HG03457 (cell line): ENCODE measurements around the gene CKLF.

Experiments
- ATAC-seq: cut with Tn5 transposase; IDR thresholded peaks from one replicate; pipeline ENCODE4 v1.9.1; 2021; ENCODE audit warnings: moderate number of reproducible peaks; ENCODE audit not compliant: unreplicated experiment

The CKLF gene

GRCh38 chr16:66541388-66542355, 10.7 kb upstream of the CKLF start:
- no peak for ATAC-seq

- no peak for ATAC-seq
Observed at GRCh38 chr16:66542396-66542795, 10.0 kb upstream of the CKLF start.

- ATAC-seq = no peak
Observed at GRCh38 chr16:66543541-66543940, 8.8 kb upstream of the CKLF start.

- ATAC-seq = no peak
Observed at GRCh38 chr16:66544016-66544757, 8.2 kb upstream of the CKLF start.

- no peak for ATAC-seq
Observed at GRCh38 chr16:66547101-66547989, 5.0 kb upstream of the CKLF start.

GRCh38 chr16:66548068-66548467, 4.3 kb upstream of the CKLF start:
- ATAC-seq = no peak

- no peak for ATAC-seq
Observed at GRCh38 chr16:66548868-66549267, 3.5 kb upstream of the CKLF start.

GRCh38 chr16:66549284-66550131, 2.9 kb upstream of the CKLF start, which contains the start of gene TK2:
Gene TK2, minus strand, starts transcription at chr16:66550122. Its CDS starts 61 bp downstream, at chr16:66550061.
- no peak for ATAC-seq

GRCh38 chr16:66551348-66551759, 1.0 kb upstream of the CKLF start:
- ATAC-seq = no peak

- ATAC-seq = no peak
Observed at GRCh38 chr16:66551788-66552285, 539 bp upstream of the CKLF start.

- ATAC-seq = no peak
Observed at GRCh38 chr16:66553223-66553622, 847 bp downstream of the CKLF start.

- ATAC-seq = no peak
Observed at GRCh38 chr16:66554021-66554420, 1.6 kb downstream of the CKLF start.

- no peak for ATAC-seq
Observed at GRCh38 chr16:66554495-66554894, 2.1 kb downstream of the CKLF start.

GRCh38 chr16:66560107-66560506, 7.7 kb downstream of the CKLF start:
- ATAC-seq = no peak

- ATAC-seq = no peak
Observed at GRCh38 chr16:66561381-66562080, 9.2 kb downstream of the CKLF start.

GRCh38 chr16:66562409-66562808, 10.0 kb downstream of the CKLF start:
- no peak for ATAC-seq

GRCh38 chr16:66562986-66563385, 10.6 kb downstream of the CKLF start:
- no peak for ATAC-seq

GRCh38 chr16:66563574-66564334, 11.4 kb downstream of the CKLF start:
- no peak for ATAC-seq
